HG03060 (cell line): ENCODE measurements around the gene VPS54.

Experiments
- ATAC-seq: cut with Tn5 transposase; IDR thresholded peaks from one replicate; pipeline ENCODE4 v1.9.1; 2021; ENCODE audit warnings: low read depth, moderate number of reproducible peaks; ENCODE audit not compliant: unreplicated experiment

Gene VPS54, protein sequence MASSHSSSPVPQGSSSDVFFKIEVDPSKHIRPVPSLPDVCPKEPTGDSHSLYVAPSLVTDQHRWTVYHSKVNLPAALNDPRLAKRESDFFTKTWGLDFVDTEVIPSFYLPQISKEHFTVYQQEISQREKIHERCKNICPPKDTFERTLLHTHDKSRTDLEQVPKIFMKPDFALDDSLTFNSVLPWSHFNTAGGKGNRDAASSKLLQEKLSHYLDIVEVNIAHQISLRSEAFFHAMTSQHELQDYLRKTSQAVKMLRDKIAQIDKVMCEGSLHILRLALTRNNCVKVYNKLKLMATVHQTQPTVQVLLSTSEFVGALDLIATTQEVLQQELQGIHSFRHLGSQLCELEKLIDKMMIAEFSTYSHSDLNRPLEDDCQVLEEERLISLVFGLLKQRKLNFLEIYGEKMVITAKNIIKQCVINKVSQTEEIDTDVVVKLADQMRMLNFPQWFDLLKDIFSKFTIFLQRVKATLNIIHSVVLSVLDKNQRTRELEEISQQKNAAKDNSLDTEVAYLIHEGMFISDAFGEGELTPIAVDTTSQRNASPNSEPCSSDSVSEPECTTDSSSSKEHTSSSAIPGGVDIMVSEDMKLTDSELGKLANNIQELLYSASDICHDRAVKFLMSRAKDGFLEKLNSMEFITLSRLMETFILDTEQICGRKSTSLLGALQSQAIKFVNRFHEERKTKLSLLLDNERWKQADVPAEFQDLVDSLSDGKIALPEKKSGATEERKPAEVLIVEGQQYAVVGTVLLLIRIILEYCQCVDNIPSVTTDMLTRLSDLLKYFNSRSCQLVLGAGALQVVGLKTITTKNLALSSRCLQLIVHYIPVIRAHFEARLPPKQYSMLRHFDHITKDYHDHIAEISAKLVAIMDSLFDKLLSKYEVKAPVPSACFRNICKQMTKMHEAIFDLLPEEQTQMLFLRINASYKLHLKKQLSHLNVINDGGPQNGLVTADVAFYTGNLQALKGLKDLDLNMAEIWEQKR

DNA sequence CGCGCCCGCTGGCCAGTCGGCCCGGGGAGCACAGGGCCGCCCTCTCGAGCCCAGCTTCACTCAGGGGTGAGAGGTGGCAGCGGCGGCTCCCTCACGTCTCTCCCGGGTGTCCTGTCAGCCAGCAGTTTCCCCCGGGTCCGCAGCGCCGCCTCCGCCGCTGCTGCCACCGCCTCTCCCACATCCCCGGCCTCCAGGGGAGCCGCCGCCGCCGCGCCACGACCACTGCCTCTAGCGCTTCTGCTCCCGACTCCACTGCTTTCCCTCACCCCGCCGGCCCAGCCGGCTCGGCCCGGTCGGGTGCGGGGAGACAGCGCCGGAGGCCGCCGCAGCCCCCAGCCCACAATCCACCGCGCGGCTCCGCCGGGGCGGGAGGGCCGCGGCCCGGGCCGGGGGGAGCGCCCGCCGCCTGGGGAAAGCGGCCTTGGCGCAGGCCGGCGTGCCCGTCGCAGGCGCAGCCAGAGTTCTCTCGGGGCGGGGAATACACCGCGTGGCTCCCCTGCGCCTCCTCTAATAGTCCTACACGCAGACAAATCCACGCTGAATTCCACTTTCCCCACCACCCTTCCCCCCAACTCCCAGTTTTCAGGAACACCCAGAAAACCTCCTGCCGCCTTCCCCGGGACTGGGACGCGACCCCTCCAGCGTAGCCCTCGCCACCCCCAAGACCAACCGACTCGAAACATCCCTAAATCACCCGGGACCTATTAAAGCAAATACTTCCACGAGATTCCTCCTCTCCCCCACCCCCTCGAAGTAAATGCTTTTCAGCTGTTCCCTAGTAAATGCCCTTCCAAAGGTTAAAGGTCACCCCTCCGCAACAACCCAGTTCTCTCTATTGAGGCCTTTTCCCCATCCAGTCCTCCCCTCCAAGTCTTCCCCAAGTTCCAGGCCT lies at the start of gene VPS54:
TSS of gene VPS54 (minus strand) at position 346 of the 892 bp plus-strand sequence. CDS start 35,429 bp downstream, outside the sequence.
- ATAC-seq, result no peak

DNA sequence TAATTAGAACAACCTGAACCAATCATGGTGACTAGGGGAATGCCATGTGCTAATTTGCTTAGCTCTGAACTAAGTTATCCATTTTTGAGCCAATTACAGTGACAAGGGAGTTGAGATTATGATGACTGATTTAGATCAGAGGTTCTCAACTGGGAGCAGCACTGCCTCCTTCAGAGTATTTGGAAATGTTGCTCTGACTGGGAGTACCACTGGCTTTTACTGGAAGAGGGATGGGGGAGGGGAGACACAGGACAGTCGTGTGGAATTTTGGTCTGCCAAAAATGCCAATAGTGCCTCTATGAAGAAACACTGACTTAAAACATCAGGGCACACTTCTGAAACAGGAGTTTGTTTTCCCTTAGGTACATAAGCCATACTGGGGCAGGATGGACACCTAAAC lies 48.1 kb upstream of the VPS54 start:
- no peak for ATAC-seq

DNA sequence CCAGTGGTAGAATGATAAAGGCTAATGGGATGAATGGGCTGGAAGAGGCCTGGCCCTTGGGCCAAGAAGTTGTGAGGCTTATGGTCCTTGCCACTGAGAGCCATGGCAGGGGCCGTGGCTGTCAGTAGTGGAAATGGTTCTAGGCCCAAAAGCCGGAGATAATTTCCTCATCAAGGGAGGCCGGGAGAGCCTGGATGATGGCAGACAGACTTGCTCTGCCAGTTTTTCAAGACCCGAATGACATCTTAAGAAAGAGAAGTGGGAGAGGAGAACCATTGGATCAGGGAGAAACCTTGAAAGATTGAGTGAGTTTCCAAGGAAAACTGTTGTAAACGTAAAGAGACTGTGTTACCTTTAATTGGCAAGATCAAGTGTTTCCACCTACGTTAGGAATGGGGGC lies 46.3 kb upstream of the VPS54 start:
- no peak for ATAC-seq

DNA sequence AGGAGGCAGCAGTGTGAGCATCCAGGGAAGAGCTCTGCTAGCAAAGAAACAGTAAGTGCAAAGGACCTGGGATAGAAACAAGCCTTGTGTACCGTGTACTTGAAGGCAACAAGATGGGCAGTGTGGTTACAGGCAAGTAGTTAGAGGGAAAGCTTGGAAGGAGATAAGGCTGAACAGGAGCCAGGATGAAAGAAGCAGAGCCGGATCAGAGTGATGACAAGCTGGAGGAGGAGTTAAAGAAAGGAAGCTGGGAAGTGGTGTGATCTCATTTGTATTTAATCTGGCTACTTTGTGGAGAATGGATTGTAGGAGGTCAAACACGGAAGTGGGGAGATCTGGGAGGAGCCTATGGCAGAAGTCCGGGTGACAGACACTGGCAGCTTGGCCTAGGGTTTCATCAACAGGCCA lies 44.7 kb upstream of the VPS54 start:
- ATAC-seq, result no peak

DNA sequence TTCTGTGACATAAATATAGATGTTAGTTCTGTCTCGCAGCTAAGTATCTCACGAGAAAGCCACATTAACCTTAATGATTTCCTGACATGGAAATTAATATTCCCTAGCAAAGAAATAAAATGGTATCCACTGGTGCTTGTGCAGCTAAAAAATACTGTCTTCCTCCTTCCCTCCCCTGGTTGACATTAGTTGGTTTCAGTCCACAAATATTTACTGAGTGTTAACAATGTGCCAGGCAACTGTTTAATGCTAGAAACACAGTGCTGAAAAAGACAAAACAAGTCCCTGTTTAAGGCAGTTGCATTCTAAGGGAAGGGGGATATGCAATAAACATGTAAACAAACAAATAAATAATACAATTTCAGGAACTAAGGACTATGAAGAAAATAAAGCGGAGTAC lies 44.2 kb upstream of the VPS54 start:
- ATAC-seq, result no peak

DNA sequence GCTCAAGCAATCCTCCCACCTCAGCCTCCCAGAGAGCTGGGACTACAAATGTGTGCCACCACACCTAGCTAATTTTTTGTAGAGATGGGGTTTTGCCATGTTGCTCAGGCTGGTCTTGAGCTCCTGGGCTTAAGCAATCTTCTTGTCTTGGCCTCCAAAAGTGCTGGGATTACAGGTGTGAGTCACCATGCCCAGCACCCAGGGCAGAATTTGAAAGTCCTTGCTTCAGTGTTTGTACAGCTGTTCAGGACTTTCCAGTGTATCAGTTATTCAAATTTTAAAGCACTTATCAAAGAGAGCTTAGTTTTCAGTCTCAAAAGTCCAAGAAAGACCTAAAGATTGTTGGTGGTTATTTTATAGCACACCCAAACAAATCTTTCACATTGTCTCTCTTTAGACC lies 43.6 kb upstream of the VPS54 start:
- no peak for ATAC-seq

DNA sequence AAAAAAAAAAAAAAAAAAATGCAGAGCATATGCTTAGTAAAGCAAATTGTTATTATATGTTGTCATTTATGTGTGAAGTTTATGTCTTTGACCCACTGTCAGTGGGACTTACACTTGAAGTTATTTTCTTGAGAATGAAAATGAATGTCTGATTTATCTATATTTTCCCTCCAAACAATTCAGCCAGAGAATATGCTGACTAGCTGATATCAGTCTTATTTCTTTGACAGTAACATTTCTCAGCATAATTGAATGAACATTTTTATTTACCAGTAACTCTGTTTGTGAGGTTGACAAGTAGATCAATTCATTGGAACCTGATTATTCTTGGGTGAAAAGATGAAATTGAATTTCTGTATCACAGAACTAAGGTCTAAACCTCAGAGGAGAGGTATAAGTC lies 40.0 kb upstream of the VPS54 start:
- ATAC-seq, result no peak

DNA sequence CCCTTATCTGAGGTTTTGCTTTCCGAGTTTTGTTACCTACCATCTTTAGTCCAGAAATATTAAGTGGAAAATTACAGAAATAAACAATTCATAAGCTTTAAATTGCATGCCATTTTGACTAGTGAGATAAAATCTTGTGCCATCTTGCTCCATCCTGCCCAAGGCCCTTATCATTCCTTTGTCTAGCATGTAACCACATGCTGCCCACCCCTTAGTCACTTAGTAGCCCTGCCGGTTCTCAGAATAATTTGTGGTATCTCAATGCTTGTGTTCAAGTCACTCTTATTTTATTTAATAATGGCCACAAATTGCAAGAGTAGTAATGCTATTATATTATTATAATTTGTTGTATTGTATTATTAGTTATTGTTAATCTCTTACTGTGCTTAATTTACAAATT lies 36.8 kb upstream of the VPS54 start:
- ATAC-seq, result no peak

DNA sequence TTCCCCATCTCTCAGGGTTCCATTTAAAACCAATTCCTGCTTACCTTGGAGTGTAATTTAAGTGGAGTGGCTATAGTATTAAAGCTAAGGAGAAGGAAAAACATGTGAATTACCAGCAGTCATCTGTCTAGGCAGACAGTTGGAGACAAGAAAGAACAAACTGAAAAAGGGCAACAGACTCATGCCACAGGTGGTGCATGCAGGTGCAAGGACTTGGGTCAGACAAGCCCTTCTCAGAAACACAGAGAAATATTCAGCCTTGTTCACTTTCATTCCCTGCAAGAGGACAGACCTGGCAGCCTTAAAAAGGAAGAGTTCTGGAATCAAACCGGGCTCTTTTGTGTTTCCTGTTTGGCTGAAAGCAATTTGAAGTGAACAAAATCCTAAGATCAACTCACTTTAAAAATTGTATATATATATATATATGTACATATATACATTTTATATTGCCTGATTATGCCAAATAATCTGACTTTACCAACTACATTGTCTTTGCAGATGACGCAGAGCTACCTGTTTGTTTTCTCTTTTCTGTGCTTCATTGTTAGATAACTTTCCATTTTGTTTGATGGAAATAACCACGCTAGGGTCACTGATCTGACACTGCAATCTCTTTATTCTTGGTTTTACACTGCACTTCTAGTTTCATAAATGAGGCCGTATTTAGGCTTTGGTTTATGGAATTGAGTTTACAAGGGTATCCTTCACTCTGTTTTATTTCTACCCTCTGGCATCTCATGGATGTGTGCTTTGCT lies 35.1 kb upstream of the VPS54 start:
- ATAC-seq, result no peak

DNA sequence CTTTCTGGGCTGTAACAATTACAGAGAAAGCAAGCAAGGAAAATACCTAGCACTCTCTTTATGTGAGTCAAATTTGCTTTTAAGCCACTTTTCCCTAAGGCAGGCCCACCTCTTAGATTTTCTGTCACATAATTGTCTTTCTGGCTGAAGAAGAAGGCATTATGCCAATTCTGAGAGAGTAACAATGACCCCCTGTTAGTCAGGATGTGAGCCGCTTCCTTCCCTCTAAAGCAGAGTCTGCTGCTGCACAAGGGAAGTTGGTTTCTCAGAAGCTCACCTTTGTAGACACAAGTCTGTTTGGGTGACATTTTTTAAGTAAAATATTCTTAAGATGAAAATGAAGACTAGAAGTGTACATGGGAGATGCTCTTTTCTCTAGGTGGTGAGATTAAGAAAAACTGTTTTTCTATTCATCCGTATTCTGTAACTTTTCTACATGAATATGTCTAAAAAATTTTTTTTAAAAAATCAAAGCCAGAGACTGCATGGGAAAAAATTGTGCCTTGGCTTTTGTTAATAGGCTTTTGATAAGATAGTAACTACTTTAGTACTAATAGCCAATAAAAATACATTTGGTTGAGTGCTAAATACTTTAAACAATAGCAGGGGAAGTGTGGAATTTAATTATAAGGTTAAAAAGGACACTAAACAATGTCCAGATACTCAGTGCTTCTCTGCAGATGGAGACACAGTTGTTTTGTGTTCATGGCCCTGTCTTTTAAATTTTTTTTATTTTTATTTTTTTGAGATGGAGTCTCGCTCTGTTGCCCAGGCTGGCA lies 33.4 kb upstream of the VPS54 start:
- ATAC-seq, result no peak

DNA sequence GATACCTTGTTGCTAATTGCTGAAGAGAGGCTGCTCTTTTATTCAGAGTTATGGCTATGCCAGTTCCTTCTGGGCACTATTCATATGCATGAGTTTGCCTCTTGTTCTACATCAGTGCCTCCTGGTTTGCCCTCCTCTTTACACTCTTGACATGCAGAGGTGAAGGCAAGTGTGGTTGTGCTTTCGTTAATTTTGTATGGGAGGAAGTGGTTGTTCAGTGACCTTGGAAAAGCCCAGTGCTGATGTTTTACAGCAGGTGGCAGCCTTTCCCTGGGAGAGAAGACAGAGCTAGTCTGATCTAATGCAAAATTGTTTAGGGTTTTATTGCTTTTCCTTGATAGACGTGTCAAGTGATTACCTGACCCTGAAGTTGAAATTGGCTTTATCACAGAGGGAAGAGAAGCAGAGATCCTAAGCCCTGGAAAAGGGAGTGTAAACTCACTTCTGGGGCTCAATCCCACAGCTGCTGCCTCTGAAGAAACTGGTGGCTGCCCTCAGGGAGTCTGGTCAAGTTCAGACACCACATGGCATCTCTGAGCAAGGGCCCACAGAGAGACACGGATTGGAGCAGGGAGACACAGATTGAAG lies 30.5 kb upstream of the VPS54 start:
- ATAC-seq, result peak; percentile 86

DNA sequence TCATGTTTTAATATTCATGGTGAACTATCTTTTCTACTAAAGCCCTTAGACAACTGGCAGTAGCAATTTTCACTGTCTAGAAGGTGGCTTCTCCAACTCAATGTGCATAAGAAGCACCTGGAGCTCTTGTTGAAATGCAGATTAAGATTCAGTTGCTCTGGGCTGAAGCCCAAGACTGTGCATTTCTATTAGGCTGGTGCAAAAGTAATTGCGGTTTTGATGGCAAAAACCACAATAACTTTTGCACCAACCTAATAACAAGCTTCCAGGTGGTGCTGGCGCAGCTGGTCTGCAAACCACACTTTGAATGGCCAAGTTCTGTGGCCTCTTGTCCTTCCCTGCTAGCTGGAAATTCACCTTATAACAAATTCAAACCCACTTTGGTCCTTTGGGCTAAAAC lies 26.7 kb upstream of the VPS54 start:
- ATAC-seq, result no peak

DNA sequence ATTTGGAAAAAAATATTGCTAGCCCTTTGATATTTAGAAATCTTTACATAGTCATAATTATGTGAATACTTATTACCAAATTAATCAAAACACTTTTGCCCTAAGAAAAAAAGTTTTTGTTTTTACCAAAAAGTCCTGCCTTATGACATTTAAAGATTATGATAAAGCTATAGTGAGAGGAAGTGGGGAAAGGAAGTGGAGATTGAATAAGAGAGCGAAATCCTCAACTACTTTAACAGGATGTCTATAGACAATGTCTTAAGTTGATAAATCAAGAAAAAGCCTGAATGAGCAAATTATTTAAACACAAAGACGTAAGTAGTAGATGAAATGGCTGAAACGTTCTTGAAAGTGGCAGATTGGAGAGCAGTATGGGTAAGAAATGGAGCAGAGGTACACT lies 20.9 kb upstream of the VPS54 start:
- ATAC-seq, result no peak

DNA sequence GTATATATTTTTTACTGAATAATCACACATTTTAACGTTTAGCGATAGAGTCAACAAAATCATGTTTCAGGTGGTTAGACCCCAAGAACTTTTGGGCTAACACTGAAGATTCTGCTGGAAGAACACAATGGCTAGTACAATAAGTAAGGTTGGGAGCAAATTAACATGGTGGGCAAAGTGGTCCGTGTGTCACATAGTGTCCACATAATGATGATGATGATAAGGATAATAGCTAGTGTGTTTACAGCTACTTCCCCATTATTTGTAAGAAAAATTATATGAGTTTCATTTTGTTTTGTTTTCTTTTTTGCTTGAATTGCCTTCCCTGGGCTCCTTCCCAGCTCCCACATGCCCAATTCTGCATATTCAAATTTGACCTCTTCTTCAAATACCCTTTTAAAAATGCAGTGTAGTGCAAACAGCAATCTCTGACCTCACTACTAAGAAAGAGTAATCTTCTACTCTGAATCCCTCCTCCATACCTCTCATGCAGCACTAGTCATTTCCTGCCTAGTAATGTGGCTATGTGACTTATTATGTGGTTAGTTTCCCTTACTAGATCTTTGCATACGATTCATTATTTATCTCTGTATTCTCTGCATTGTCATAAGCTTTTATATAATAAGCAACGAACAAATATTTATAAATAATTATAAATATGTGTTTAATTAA lies 16.9 kb upstream of the VPS54 start:
- peak; percentile 95 for ATAC-seq

DNA sequence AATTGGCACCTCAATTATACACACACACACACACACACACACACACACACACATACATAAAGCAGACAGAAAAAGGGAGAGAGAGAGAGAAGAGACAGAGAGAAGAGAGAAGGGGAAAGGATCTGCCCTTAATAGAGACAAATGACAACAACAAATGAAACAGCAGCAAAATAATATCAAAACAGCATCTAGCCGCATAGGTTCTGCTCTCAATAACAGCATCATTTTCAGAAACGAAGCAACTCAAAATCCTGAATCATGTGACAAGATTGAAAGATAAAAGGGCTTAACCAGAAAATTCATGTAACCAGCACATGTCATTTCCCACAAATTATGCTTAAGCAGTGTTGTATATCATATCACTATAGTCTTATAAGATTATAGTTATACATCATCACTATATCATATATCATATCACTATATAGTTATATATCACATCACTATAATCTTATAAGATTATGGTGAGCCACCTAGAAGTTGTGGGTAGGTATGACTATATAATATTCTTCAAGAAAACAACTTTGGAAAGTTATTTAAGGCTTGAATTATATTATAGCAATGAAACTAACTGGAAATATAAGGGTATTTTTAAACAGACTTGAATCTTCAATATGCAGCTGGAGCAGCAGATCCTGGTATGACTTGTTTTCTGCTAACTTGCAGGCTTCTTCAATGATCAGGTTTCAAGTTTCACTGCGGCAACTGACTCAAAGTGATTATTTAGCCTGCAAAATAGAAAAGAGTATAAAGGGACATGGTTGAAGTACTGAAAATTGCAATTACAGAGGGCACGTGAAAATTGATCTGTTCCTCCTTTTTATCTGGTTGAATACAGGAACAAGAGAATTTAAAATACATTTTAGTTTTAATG lies 16.1 kb upstream of the VPS54 start:
- no peak for ATAC-seq

DNA sequence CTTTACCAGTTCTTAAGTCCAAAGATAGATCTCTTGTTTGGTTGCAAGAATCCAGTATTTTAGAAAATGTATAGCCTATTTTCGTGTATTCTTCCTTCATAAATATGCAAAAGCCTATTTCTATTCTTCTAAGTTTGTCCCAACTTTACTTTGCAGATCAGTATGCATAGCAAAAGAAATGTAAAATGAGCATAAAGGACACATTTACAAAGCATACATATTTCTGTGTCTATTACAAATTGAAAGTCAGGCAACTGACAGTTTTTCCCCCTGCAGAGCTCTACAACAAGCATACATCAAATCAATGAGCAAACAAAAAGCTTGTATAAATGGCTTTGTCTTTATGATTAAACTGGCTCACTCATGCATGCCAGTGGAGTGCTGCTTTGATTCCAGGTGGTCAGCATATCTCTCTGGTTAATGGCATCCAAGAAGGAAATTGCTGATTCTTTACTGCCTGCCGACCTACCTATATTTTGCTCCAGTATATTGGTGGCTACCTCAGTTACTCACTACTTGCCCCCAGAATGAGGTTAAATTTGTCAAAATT lies 10.0 kb upstream of the VPS54 start:
- ATAC-seq, result no peak

DNA sequence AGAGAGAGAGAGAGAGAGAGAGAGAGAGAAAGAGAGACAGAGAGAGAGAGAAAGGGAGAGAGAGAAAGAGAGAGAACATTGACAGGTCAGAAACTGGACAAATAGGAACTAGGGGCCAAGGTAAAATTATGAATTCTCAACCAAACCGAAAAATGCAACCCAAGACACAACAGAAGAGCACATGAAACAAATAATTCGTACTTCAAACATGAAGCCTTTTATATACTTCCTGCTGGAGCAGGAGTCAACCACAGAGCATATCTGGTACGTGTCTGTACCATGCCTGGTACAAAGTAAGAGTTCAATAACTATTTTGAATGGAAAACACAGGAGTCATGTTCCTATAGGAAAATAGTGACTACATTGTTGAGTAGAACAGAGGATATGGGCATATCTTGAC lies 6.5 kb upstream of the VPS54 start:
- no peak for ATAC-seq
